Choroid plexus epithelial cell (primary cell): ENCODE data around the gene AKR1C8.
"Not testable (repeated sequence)": the region's sequence is repeated elsewhere in the genome, so short reads cannot be mapped to it uniquely, and the experiment has no call there.

Source experiments
- DNase-seq: peaks from one replicate; pipeline ENCODE4 v3.0.0-alpha.2; 2010; ENCODE audit warnings: low read depth
- H3K4me3 ChIP-seq: 2 replicates; pipeline ENCODE4 v1.5.1; 2011; ENCODE audit warnings: low read depth, mild to moderate bottlenecking, control low read depth, low read length, moderate library complexity
- TF ChIP-seq, protein P1 (sequence below): conservative IDR thresholded peaks from 2 replicates; pipeline ENCODE4 v1.5.1; 2011; ENCODE audit warnings: low read depth, mild to moderate bottlenecking, control low read depth, inconsistent platforms, low read length, moderate library complexity

AKR1C8 gene

GRCh38 chr10:5184987-5185775 lies at the start of gene AKR1C8:
AKR1C8 (minus strand) TSS chr10:5185150; CDS start chr10:5185104, 46 bp downstream.
- no peak for DNase-seq
- H3K4me3 ChIP-seq = no peak within 1 kb of the TSS
- TF ChIP-seq, protein P1, sequence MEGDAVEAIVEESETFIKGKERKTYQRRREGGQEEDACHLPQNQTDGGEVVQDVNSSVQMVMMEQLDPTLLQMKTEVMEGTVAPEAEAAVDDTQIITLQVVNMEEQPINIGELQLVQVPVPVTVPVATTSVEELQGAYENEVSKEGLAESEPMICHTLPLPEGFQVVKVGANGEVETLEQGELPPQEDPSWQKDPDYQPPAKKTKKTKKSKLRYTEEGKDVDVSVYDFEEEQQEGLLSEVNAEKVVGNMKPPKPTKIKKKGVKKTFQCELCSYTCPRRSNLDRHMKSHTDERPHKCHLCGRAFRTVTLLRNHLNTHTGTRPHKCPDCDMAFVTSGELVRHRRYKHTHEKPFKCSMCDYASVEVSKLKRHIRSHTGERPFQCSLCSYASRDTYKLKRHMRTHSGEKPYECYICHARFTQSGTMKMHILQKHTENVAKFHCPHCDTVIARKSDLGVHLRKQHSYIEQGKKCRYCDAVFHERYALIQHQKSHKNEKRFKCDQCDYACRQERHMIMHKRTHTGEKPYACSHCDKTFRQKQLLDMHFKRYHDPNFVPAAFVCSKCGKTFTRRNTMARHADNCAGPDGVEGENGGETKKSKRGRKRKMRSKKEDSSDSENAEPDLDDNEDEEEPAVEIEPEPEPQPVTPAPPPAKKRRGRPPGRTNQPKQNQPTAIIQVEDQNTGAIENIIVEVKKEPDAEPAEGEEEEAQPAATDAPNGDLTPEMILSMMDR = no peak

DNA sequence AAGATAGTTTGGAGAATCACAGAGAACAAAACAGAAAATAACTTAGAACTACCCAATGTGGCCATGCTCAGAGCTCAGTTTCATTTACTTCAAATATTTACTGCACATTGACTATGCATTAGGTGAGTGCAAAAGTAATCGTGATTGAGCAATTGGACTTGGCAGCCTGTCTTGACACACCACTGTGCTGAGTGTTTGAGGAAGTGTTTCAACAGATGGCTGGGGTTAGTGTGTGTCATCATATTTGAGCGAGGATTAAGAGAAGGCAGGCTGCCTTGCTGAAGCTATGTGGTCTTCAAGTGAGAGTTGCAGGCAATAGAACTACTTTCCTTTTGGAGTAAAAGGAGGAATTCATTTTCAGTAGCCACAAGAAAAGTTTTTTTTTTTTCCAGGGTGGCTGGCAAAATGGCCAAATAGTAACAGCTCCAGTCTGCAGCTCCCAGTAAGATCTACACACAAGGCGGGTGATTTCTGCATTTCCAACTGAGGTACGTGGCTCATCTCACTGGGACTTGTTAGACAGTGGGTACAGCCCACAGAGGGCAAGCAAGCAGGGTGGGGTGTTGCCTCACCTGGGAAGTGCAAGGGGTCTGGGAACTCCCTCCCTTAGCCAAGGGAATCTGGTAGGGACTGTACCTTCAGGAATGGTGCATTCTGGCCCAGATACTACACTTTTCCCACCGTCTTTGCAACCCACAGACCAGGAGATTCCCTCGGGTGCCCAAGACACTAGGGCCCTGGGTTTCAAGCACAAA lies 49.3 kb upstream of the AKR1C8 start:
- H3K4me3 ChIP-seq = no peak overlapping the region
- TF ChIP-seq, protein P1 = no peak
- peak; percentile 92 for DNase-seq

DNA sequence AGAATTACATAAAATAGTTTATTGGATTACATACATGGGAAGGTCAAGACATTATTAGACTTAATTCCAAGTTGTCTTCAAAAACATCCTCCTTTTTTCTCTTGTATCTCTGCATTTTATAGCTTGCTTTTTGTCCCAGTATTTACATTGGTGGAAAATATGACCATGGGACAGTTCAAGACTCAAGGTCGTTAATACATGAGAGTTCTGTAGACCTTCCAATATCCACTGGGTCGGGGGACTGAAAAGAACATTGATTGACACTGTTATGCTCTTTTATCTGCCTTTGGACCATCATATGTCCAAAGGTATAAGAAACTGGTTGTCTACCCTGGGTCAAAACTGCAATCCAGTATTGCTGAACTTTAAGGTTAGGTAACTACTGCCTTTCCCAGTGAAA lies 48.4 kb upstream of the AKR1C8 start:
- TF ChIP-seq, protein P1 = no peak
- no peak overlapping the region for H3K4me3 ChIP-seq
- DNase-seq = no peak

- TF ChIP-seq, protein P1 = no peak
- no peak for DNase-seq
Observed at GRCh38 chr10:5229019-5229418, 44.1 kb upstream of the AKR1C8 start.

GRCh38 chr10:5222942-5223341 lies 38.0 kb upstream of the AKR1C8 start:
- DNase-seq, H3K4me3 ChIP-seq: not testable (repeated sequence)

More at GRCh38 chr10:5229019-5229418, 44.1 kb upstream of the AKR1C8 start:
- no peak overlapping the region for H3K4me3 ChIP-seq

- DNase-seq = no peak
- TF ChIP-seq, protein P1 = no peak
Observed at GRCh38 chr10:5219262-5219661, 34.3 kb upstream of the AKR1C8 start.

GRCh38 chr10:5216801-5217200 lies 31.9 kb upstream of the AKR1C8 start:
- DNase-seq = no peak
- H3K4me3 ChIP-seq = no peak overlapping the region
- TF ChIP-seq, protein P1 = no peak

More at GRCh38 chr10:5219262-5219661, 34.3 kb upstream of the AKR1C8 start:
- no peak overlapping the region for H3K4me3 ChIP-seq
